SK-N-SH (cell line): Measurements from ENCODE around the gene BEST2. TPM values are rescaled to one million over a fixed set of nuclear protein-coding genes. Genes with fewer than 3 reads are reported as not detected.
"Not testable (repeated sequence)": the region's sequence is repeated elsewhere in the genome, so short reads cannot be mapped to it uniquely, and the experiment has no call there.

Experiments used
- CTCF ChIA-PET: fragments of 300-600, 350-600 bp; formaldehyde crosslinking; extraction: SDS; loops from one replicate; lab custom pipeline; 2021; lab: Yijun Ruan, JAX
- POLR2A ChIA-PET: fragments of 350-600 bp; sonication (Branson Sonifier 250); formaldehyde crosslinking; extraction: SDS; loops from one replicate; lab custom pipeline; 2020; ENCODE audit warnings: antibody characterized with exemption, inconsistent platforms; lab: Yijun Ruan, JAX
- DNase-seq: peaks from one replicate; pipeline ENCODE4 v3.0.0; 2012
- H2AFZ ChIP-seq: fragments of 200-600 bp; sonication (generic); 2 replicates; pipeline ENCODE4 v1.8.1; 2016; ENCODE audit warnings: antibody characterized with exemption, mild to moderate bottlenecking, low read depth
- H3F3A ChIP-seq: fragments of 200-600 bp; sonication (generic); replicated peaks from 2 replicates; pipeline ENCODE3; 2016; ENCODE audit warnings: antibody characterized with exemption, mild to moderate bottlenecking; ENCODE audit not compliant: insufficient read depth
- H3K27ac ChIP-seq, 2 experiments: fragments of 200-500 bp in 1 of 2; fragments of 200-600 bp in 1 of 2; sonication (Bioruptor generic) in 1 of 2; sonication (generic), shearing (Covaris generic) in 1 of 2; 2 replicates each; pipeline versions ENCODE4 v1.5.1 to v1.6.1; 2014 to 2016; ENCODE audit warnings: low read depth in 2 of 2, inconsistent platforms in 1 of 2, low read length in 1 of 2, mild to moderate bottlenecking in 1 of 2, mixed read lengths in 1 of 2
- H3K27me3 ChIP-seq: fragments of 200-600 bp; sonication (generic), shearing (Covaris generic); 2 replicates; pipeline ENCODE4 v1.6.1; 2016; ENCODE audit warnings: mixed run types; ENCODE audit not compliant: insufficient read depth
- H3K36me3 ChIP-seq, 2 experiments: fragments of 200-500 bp in 1 of 2; fragments of 200-600 bp in 1 of 2; sonication (Bioruptor generic) in 1 of 2; sonication (generic) in 1 of 2; replicated peaks in 1 of 2; 2 replicates each; pipeline versions ENCODE3 to v1.5.1; 2014 to 2016; ENCODE audit warnings: low read length in 1 of 2, mild to moderate bottlenecking in 1 of 2; ENCODE audit not compliant: insufficient read depth in 2 of 2, control insufficient read depth in 1 of 2
- H3K4me1 ChIP-seq, 2 experiments: fragments of 200-500 bp in 1 of 2; fragments of 200-600 bp in 1 of 2; sonication (Bioruptor generic) in 1 of 2; sonication (generic), shearing (Covaris generic) in 1 of 2; 2 replicates each; pipeline versions ENCODE4 v1.5.1 to v1.6.1; 2014 to 2016; ENCODE audit warnings: low read depth in 1 of 2, low read length in 1 of 2, mixed run types in 1 of 2; ENCODE audit not compliant: insufficient read depth in 2 of 2, control insufficient read depth in 1 of 2
- H3K4me2 ChIP-seq: fragments of 200-600 bp; sonication (generic), shearing (Covaris generic); 2 replicates; pipeline ENCODE4 v1.6.1; 2017; ENCODE audit warnings: mixed run types
- H3K4me3 ChIP-seq, 2 experiments: fragments of 200-500 bp in 1 of 2; fragments of 200-600 bp in 1 of 2; sonication (Bioruptor generic) in 1 of 2; sonication (generic), shearing (Covaris generic) in 1 of 2; 2 replicates each; pipeline versions ENCODE4 v1.5.1 to v1.8.1; 2014 to 2016; ENCODE audit warnings: low read depth in 2 of 2, inconsistent platforms in 1 of 2, low read length in 1 of 2, mild to moderate bottlenecking in 1 of 2, mixed read lengths in 1 of 2, moderate library complexity in 1 of 2
- H3K79me2 ChIP-seq: fragments of 200-600 bp; sonication (generic); 2 replicates; pipeline ENCODE4 v1.8.1; 2017; ENCODE audit warnings: mild to moderate bottlenecking; ENCODE audit not compliant: insufficient read depth
- H3K9ac ChIP-seq: fragments of 200-600 bp; sonication (generic); 2 replicates; pipeline ENCODE4 v1.6.1; 2017; ENCODE audit warnings: mixed run types
- H3K9me2 ChIP-seq: fragments of 200-600 bp; sonication (generic); 2 replicates; pipeline ENCODE4 v1.6.1; 2017; ENCODE audit warnings: mixed run types
- H3K9me3 ChIP-seq: fragments of 200-600 bp; sonication (generic); 2 replicates; pipeline ENCODE4 v1.6.1; 2017; ENCODE audit warnings: mixed run types, mild to moderate bottlenecking, moderate library complexity
- H4K20me1 ChIP-seq: fragments of 200-600 bp; sonication (generic); 2 replicates; pipeline ENCODE4 v1.6.1; 2017; ENCODE audit warnings: mild to moderate bottlenecking, mixed run types; ENCODE audit not compliant: insufficient read depth
- CTCF ChIP-seq: fragments of 200-600 bp; sonication (generic); IDR thresholded peaks from 2 replicates; pipeline ENCODE4 v1.6.1; 2017; ENCODE audit warnings: antibody characterized with exemption, mild to moderate bottlenecking, moderate library complexity
- EZH2phosphoT487 ChIP-seq: fragments of 200-600 bp; sonication (generic); IDR thresholded peaks from 2 replicates; pipeline ENCODE4 v1.6.1; 2017; ENCODE audit warnings: low read depth, mixed run types, mild to moderate bottlenecking, antibody characterized with exemption, moderate library complexity, borderline replicate concordance
- FOSL2 ChIP-seq: IDR thresholded peaks from 2 replicates; pipeline ENCODE4 v1.4.0; 2012; ENCODE audit warnings: low read depth, mild to moderate bottlenecking, moderate library complexity, borderline replicate concordance
- FOXM1 ChIP-seq: IDR thresholded peaks from 2 replicates; pipeline ENCODE4 v1.4.0; 2012; ENCODE audit warnings: low read depth, mild to moderate bottlenecking
- MEF2A ChIP-seq: IDR thresholded peaks from 2 replicates; pipeline ENCODE4 v1.4.0; 2012; ENCODE audit warnings: low read depth, borderline replicate concordance
- POLR2AphosphoS5 ChIP-seq: IDR thresholded peaks from 2 replicates; pipeline ENCODE4 v1.6.1; 2012; ENCODE audit warnings: low read depth, low read length
- RAD21 ChIP-seq: IDR thresholded peaks from 2 replicates; pipeline ENCODE4 v1.6.1; 2012; ENCODE audit warnings: mild to moderate bottlenecking, low read length
- RCOR1 ChIP-seq: fragments of 150-350 bp; IDR thresholded peaks from 2 replicates; pipeline ENCODE4 v1.6.1; 2017; ENCODE audit warnings: antibody characterized with exemption, low read length
- RXRA ChIP-seq: IDR thresholded peaks from 2 replicates; pipeline ENCODE4 v1.4.0; 2012; ENCODE audit warnings: low read depth, mild to moderate bottlenecking, borderline replicate concordance
- SIN3A ChIP-seq: IDR thresholded peaks from 2 replicates; pipeline ENCODE4 v1.6.1; 2012; ENCODE audit warnings: low read depth, mild to moderate bottlenecking, low read length, moderate library complexity, borderline replicate concordance
- SMC3 ChIP-seq: IDR thresholded peaks from 2 replicates; pipeline ENCODE4 v1.6.1; 2012; ENCODE audit warnings: low read depth, low read length, improper control_type of control experiment
- TAF1 ChIP-seq: IDR thresholded peaks from 2 replicates; pipeline ENCODE4 v1.6.1; 2012; ENCODE audit warnings: low read depth, mild to moderate bottlenecking, low read length, moderate library complexity, borderline replicate concordance
- TCF12 ChIP-seq: IDR thresholded peaks from 2 replicates; pipeline ENCODE4 v1.4.0; 2012
- YY1 ChIP-seq: IDR thresholded peaks from 2 replicates; pipeline ENCODE4 v1.4.0; 2012; ENCODE audit warnings: low read depth, mild to moderate bottlenecking
- WGBS: methylation state at CpG from one replicate; pipeline ENCODE4 v1.1.6; 2017; ENCODE audit warnings: low lambda C conversion rate; 5-methylcytosine and 5-hydroxymethylcytosine counted together
- polyA plus RNA-seq, 3 experiments: library from polyadenylated mRNA; depleted of rRNA; stranded (reverse); fragments of >200 nt; gene quantifications; 2 replicates each; pipeline ENCODE4 v1.2.3, GENCODE V29; 2012

The BEST2 gene
- polyA plus RNA-seq, 1 of the 3 experiments (the other 2 are of a cell fraction), result not detected

DNA sequence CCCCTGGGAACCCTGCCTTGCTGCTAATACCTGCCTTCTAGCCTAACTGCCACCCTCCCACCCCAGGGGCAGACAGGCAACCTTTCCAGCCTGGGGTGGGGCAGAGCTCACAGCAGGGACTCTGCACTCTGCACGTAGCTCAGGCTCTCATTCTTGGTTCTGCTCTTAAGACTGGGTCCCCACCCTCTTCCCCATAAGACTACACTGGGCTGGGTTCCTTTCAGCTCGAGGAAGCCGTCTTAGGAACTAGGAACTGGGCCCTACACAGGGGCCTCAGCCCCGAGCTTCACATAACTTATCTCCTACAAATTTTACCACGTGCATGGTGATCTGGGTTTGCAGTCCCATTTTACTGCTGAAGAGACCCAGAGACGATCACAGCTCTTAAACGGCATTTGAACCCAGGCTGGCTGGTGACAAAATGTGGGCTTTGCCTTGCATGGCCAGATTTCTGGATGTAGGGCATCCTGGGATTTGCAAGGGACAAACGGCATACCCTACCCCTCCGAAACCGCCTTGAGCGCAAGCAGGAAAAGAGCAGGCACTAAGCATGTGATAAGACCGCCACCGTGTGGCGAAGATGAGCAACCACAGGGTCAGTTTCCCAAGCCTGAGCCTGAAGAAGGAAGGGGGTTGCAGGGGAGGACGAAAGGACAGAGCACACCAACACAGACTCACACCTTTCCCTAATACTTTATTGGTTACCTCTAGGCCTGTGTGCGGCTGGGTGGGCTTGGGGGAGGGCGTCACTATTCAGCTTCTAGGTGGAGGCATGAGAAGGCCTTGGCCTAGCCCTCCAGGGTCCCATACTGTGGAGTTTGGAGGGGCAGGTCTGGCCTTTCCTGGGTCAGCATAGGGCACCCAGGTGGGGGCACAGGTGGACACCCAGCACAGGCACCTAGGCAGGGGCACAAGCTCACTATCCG lies 44.8 kb downstream of the BEST2 start:
- H3K9me2 ChIP-seq, result no peaks in the 10 kb centered on the region
- CTCF ChIA-PET, result interaction anchor here (0.6 to 17.1 kb wide), 25 partner anchors 9 to 307 kb away, joined by 3 to 447 read pairs (median 6); partner anchors contain the start of genes DNASE2, GET3, HOOK2 and RNASEH2A
- peak overlapping the region in 1 of 2 experiments; percentile 36; a peak in 1 of 4 replicates for H3K27ac ChIP-seq
- 10% methylated on average over 14 of the region's 18 CpGs for WGBS
- peaks cover 17% of the 10 kb centered on the region for H4K20me1 ChIP-seq
- no peaks in the 10 kb centered on the region for H3K9me3 ChIP-seq
- H2AFZ ChIP-seq, result peak overlapping the region; percentile 9; the same call in 1 of the 2 replicates
- TF ChIP-seq POLR2AphosphoS5 (peak; percentile 44; the same call in 1 of the 2 replicates), FOXM1 (no peak), MEF2A (no peak), CTCF (peak; percentile 87), RCOR1 (peak; percentile 52; the same call in 1 of the 2 replicates), RAD21 (peak; percentile 99), SMC3 (peak; percentile 95)
- TF ChIP-seq, all 33 proteins: peak for 5
- Histone ChIP-seq H3K36me3 (peaks cover 8 to 10% of the 10 kb centered on the region in 2 experiments), H3K4me3 (peak overlapping the region in 1 of 2 experiments; percentile 38; a peak in 1 of 4 replicates), H3K9ac (no peak overlapping the region), H3F3A (peaks cover 33% of the 10 kb centered on the region), H3K27me3 (no peaks in the 10 kb centered on the region), H3K79me2 (peaks cover 26% of the 10 kb centered on the region), H3K4me1 (peaks cover 9 to 23% of the 10 kb centered on the region in 2 experiments; a peak in 1 of 4 replicates), H3K4me2 (no peak overlapping the region)
- POLR2A ChIA-PET, result interaction anchor here (0.6 to 2.3 kb wide), 3 partner anchors 19 to 35 kb away, joined by 3 to 22 read pairs (median 6); no protein-coding TSS in a partner anchor
- DNase-seq, result peak; percentile 77

- peaks cover 8 to 10% of the 10 kb centered on the region in 2 experiments for H3K36me3 ChIP-seq
- H3K9me2 ChIP-seq, result no peaks in the 10 kb centered on the region
- no peak overlapping the region for H3K9ac ChIP-seq
These were observed 45.6 kb downstream of the BEST2 start for GRCh38 chr19:12797141-12797587.

DNA sequence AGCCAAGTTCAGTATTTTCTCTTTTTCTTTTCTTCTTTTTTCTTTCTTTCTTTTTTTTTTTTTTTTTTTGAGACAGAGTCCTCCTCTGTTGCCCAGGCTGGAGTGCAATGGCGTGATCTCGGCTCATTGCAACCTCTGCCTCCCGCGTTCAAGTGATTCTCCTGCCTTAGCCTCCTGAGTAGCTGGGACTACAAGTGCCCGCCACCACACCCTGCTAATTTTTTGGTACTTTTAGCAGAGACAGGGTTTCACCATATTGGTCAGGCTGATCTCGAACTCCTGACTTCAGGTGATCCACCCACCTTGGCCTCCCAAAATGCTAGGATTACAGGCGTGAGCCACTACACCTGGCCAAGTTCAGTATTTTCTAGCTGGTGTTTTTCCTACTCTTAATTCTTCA lies 46.0 kb downstream of the BEST2 start:
- H3K9ac ChIP-seq, H4K20me1 ChIP-seq, H3K36me3 ChIP-seq, H2AFZ ChIP-seq, H3K27me3 ChIP-seq, POLR2A ChIA-PET, H3K4me2 ChIP-seq, H3K4me3 ChIP-seq, H3K9me3 ChIP-seq, H3K9me2 ChIP-seq, DNase-seq, H3K27ac ChIP-seq: not testable (repeated sequence)
- Histone ChIP-seq H3K79me2 (peaks cover 17% of the 10 kb centered on the region), H3F3A (peaks cover 33% of the 10 kb centered on the region), H3K4me1 (peaks cover 9 to 29% of the 10 kb centered on the region in 2 experiments; a peak in 1 of 4 replicates)
- 95% methylated on average over 7 of the region's 7 CpGs for WGBS
- CTCF ChIA-PET, result interaction anchor here (2.2 to 17.1 kb wide), 4 partner anchors 20 to 49 kb away, joined by 4 to 447 read pairs (median 181); partner anchors contain the start of gene HOOK2

More at GRCh38 chr19:12797141-12797587, 45.6 kb downstream of the BEST2 start:
- H3K4me3 ChIP-seq, result no peak overlapping the region
- H3K4me1 ChIP-seq, result peaks cover 9 to 25% of the 10 kb centered on the region in 2 experiments; a peak in 1 of 4 replicates
- no peak for DNase-seq
- peaks cover 10% of the 10 kb centered on the region for H4K20me1 ChIP-seq
- POLR2A ChIA-PET, result interaction anchor here (2.3 kb wide), 1 partner anchor 19 kb away, joined by 22 read pairs; no protein-coding TSS in a partner anchor
- H3K4me2 ChIP-seq, result no peak overlapping the region
- H2AFZ ChIP-seq, result no peak overlapping the region
- no peaks in the 10 kb centered on the region for H3K9me3 ChIP-seq
- H3K79me2 ChIP-seq, result peaks cover 21% of the 10 kb centered on the region
- H3K27ac ChIP-seq, result no peak overlapping the region
- TF ChIP-seq TAF1, result no peak
- no peak for TF ChIP-seq RXRA
- TF ChIP-seq YY1, result no peak
- TF ChIP-seq RCOR1, result no peak
- TF ChIP-seq TCF12, result no peak
- no peak for TF ChIP-seq RAD21
- no peak for TF ChIP-seq SMC3
- TF ChIP-seq SIN3A, result no peak
- no peak for TF ChIP-seq FOXM1
- TF ChIP-seq FOSL2, result no peak
- no peak for TF ChIP-seq EZH2phosphoT487
- peaks cover 33% of the 10 kb centered on the region for H3F3A ChIP-seq
- H3K27me3 ChIP-seq, result no peaks in the 10 kb centered on the region
- 92% methylated on average over 6 of the region's 6 CpGs for WGBS
- CTCF ChIA-PET, result interaction anchor here (0.6 to 17.1 kb wide), 15 partner anchors 9 to 308 kb away, joined by 3 to 447 read pairs (median 9); partner anchors contain the start of genes DNASE2, GET3, HOOK2 and RNASEH2A
